Testis (tissue), 2 donors: ENCODE data around the gene GSX1.

Experiments used
- CTCF ChIP-seq, 3 experiments: fragments of 450-650 bp in 2 of 3; fragments of 200-600 bp in 1 of 3; sonication (generic) in 1 of 3; IDR thresholded peaks; one replicate each; pipeline ENCODE4 v1.5.1; 2016 to 2019; ENCODE audit warnings: antibody characterized with exemption in 3 of 3, mild to moderate bottlenecking in 2 of 3, moderate library complexity in 1 of 3
- POLR2A ChIP-seq: fragments of 450-650 bp; IDR thresholded peaks from one replicate; pipeline ENCODE4 v1.6.1; 2017; ENCODE audit warnings: antibody characterized with exemption, mild to moderate bottlenecking, moderate library complexity

- TF ChIP-seq POLR2A (no peak), CTCF (IDR thresholded peaks at IDR 0.05) (no peak)
Measured at GRCh38 chr13:27765650-27766049, 26.6 kb upstream of the GSX1 start.
